ENCODE measurements around the gene TFDP2. TPM values are rescaled to one million over a fixed set of nuclear protein-coding genes. Genes with fewer than 3 reads are reported as not detected.

The TFDP2 gene
- total RNA-seq, 1 experiment from 2014 or later = 55.4 TPM

DNA sequence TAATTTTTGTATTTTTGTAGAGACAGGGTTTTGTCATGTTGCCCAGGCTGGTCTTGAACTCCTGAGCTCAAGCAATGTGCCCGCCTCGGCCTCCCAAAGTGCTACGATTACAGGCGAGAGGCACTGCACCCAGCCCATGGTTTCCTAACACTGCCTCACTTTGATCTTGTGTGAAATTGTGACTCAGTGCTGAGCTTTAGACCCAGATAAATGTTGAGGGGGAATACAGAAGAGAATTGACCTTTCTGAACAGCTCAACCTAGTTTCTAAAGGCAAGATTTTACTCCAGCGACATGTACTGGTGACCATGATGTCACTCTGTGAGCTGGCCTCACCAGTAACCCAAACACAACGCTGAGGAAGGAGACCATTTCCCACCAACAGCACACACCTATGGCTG, 199.4 kb downstream of the TFDP2 start:
- ChIA-PET CTCF (no interaction called here), RAD21 (ENCODE audit: low non-redundant PET in 1 of 2, low total read pairs in 2 of 2, uncharacterized antibody in 2 of 2, unreplicated experiment in 2 of 2) (no interaction called here), POLR2A (no interaction called here)
- no peaks in the 10 kb centered on the region for H4K20me1 ChIP-seq (ENCODE audit: insufficient read depth)
- no TSS peak for BruUV-seq (replicated peaks)
- intact Hi-C loops (cut with micrococcal nuclease) = no loop called here
- H3K27me3 ChIP-seq (ENCODE audit: insufficient read depth, low read length) = no peaks in the 10 kb centered on the region
- ATAC-seq (no peak), DNase-seq (ENCODE audit: low read depth, low spot score) (no peak)
- H3K4me2 ChIP-seq (ENCODE audit: low read length) = no peak overlapping the region
- H3K4me3 ChIP-seq (replicated peaks in 1 of 2; ENCODE audit: low read depth in 1 of 2, low read length in 2 of 2) = no peak overlapping the region
- no peaks in the 10 kb centered on the region; a peak in 2 of 4 replicates for H3K4me1 ChIP-seq (ENCODE audit: control insufficient read depth in 1 of 2, insufficient read depth in 2 of 2, low read length in 2 of 2)
- H3K27ac ChIP-seq (ENCODE audit: low read depth, low read length) = no peak overlapping the region
- no peaks in the 10 kb centered on the region for H3K9me2 ChIP-seq (ENCODE audit: insufficient read depth)
- no peaks in the 10 kb centered on the region for H3K9me3 ChIP-seq (ENCODE audit: control insufficient read depth in 1 of 2, insufficient read depth in 1 of 2, low read depth in 1 of 2, low read length in 2 of 2)
- no peak overlapping the region for H3K9ac ChIP-seq (ENCODE audit: low read length)
- TF ChIP-seq TCF7L2 (IDR thresholded peaks at IDR 0.05; ENCODE audit: borderline replicate concordance, extremely low read depth, insufficient read depth, insufficient read length) = no peak
- no peak for TF ChIP-seq JUND (IDR thresholded peaks at IDR 0.05)
- TF ChIP-seq, protein P1, sequence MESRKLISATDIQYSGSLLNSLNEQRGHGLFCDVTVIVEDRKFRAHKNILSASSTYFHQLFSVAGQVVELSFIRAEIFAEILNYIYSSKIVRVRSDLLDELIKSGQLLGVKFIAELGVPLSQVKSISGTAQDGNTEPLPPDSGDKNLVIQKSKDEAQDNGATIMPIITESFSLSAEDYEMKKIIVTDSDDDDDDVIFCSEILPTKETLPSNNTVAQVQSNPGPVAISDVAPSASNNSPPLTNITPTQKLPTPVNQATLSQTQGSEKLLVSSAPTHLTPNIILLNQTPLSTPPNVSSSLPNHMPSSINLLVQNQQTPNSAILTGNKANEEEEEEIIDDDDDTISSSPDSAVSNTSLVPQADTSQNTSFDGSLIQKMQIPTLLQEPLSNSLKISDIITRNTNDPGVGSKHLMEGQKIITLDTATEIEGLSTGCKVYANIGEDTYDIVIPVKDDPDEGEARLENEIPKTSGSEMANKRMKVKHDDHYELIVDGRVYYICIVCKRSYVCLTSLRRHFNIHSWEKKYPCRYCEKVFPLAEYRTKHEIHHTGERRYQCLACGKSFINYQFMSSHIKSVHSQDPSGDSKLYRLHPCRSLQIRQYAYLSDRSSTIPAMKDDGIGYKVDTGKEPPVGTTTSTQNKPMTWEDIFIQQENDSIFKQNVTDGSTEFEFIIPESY (IDR thresholded peaks at IDR 0.05; ENCODE audit: extremely low read depth, insufficient replicate concordance, low read length) = no peak
- TF ChIP-seq POLR2A (IDR thresholded peaks at IDR 0.05; ENCODE audit: borderline replicate concordance, extremely low read depth, insufficient read depth, insufficient read length) = no peak
- TF ChIP-seq, protein P2, sequence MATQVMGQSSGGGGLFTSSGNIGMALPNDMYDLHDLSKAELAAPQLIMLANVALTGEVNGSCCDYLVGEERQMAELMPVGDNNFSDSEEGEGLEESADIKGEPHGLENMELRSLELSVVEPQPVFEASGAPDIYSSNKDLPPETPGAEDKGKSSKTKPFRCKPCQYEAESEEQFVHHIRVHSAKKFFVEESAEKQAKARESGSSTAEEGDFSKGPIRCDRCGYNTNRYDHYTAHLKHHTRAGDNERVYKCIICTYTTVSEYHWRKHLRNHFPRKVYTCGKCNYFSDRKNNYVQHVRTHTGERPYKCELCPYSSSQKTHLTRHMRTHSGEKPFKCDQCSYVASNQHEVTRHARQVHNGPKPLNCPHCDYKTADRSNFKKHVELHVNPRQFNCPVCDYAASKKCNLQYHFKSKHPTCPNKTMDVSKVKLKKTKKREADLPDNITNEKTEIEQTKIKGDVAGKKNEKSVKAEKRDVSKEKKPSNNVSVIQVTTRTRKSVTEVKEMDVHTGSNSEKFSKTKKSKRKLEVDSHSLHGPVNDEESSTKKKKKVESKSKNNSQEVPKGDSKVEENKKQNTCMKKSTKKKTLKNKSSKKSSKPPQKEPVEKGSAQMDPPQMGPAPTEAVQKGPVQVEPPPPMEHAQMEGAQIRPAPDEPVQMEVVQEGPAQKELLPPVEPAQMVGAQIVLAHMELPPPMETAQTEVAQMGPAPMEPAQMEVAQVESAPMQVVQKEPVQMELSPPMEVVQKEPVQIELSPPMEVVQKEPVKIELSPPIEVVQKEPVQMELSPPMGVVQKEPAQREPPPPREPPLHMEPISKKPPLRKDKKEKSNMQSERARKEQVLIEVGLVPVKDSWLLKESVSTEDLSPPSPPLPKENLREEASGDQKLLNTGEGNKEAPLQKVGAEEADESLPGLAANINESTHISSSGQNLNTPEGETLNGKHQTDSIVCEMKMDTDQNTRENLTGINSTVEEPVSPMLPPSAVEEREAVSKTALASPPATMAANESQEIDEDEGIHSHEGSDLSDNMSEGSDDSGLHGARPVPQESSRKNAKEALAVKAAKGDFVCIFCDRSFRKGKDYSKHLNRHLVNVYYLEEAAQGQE (IDR thresholded peaks at IDR 0.05; ENCODE audit: low read depth) = no peak
- TF ChIP-seq YY1 (IDR thresholded peaks at IDR 0.05; ENCODE audit: extremely low read depth, insufficient replicate concordance, low read depth, low read length) = no peak
- TF ChIP-seq SP1 (IDR thresholded peaks at IDR 0.05; ENCODE audit: low read depth) = no peak
- no peak for TF ChIP-seq SRF (IDR thresholded peaks at IDR 0.05; ENCODE audit: low read depth)
- TF ChIP-seq ELF1 (IDR thresholded peaks at IDR 0.05; ENCODE audit: borderline replicate concordance, low read depth) = no peak
- no peak for TF ChIP-seq CBX3 (IDR thresholded peaks at IDR 0.05; ENCODE audit: low read depth)
- TF ChIP-seq, protein P3, sequence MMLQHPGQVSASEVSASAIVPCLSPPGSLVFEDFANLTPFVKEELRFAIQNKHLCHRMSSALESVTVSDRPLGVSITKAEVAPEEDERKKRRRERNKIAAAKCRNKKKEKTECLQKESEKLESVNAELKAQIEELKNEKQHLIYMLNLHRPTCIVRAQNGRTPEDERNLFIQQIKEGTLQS (IDR thresholded peaks at IDR 0.05) = no peak
- 0 out of 4 replicates have a peak, but pooled peaks cover 0 to 2% of the 10 kb centered on the region in 2 experiments for H3K36me3 ChIP-seq (ENCODE audit: control insufficient read depth in 1 of 2, insufficient read depth in 2 of 2, low read length in 2 of 2)
- H2AFZ ChIP-seq (ENCODE audit: low read depth, low read length, poor library complexity, severe bottlenecking) = no peak overlapping the region
- no peaks in the 10 kb centered on the region for H3K79me2 ChIP-seq (ENCODE audit: insufficient read depth, low read length)

Measured in HCT116 (cell line).